CD4-positive, alpha-beta T cell (primary cell): ENCODE data around the gene KCNH1. TPM values are rescaled to one million over a fixed set of nuclear protein-coding genes. Genes with fewer than 3 reads are reported as not detected.
"Not testable (repeated sequence)": the region's sequence is repeated elsewhere in the genome, so short reads cannot be mapped to it uniquely, and the experiment has no call there.

Experiments
- ATAC-seq: fragments of 200-7000 bp; cut with Tn5 transposase; one replicate; pipeline ENCODE4 v1.10.0; 2022; ENCODE audit warnings: mild to moderate bottlenecking; ENCODE audit not compliant: poor library complexity
- CTCF ChIA-PET: fragments of 350-600 bp; sonication (Branson Sonifier 250); formaldehyde crosslinking; loops from one replicate; lab custom pipeline; 2021; ENCODE audit warnings: antibody characterized with exemption, inconsistent platforms; lab: Charles Lee
- POLR2A ChIA-PET: fragments of 350-600 bp; sonication (Branson Sonifier 250); formaldehyde crosslinking; loops from one replicate; lab custom pipeline; 2021; ENCODE audit warnings: antibody characterized with exemption, inconsistent platforms; lab: Charles Lee
- DNase-seq, 14 experiments: peaks; one replicate each; pipeline ENCODE4 v3.0.0-alpha.2; 2013 to 2020; ENCODE audit warnings: mixed read lengths in 2 of 14
- H3K27ac ChIP-seq, 2 donors: one replicate each; pipeline versions ENCODE4 v1.5.1 to v1.7.0; 2013; ENCODE audit warnings: low read length in 2 of 2, low read depth in 1 of 2, mild to moderate bottlenecking in 1 of 2
- H3K27me3 ChIP-seq, 2 experiments: 1 replicate in 1 of 2; 2 replicates in 1 of 2; pipeline versions ENCODE4 v1.6.1 to v1.7.0; 2013; ENCODE audit warnings: low read length in 2 of 2, control low read depth in 1 of 2, mild to moderate bottlenecking in 1 of 2, moderate library complexity in 1 of 2; ENCODE audit not compliant: insufficient read depth in 2 of 2, control insufficient read depth in 1 of 2
- H3K36me3 ChIP-seq: one replicate; pipeline ENCODE4 v1.6.1; 2013; ENCODE audit warnings: low read length, control low read depth; ENCODE audit not compliant: insufficient read depth
- H3K4me1 ChIP-seq: one replicate; pipeline ENCODE4 v1.6.1; 2013; ENCODE audit warnings: low read length, control low read depth; ENCODE audit not compliant: insufficient read depth
- H3K4me3 ChIP-seq: one replicate; pipeline ENCODE4 v1.5.1; 2013; ENCODE audit warnings: mild to moderate bottlenecking, low read length, moderate library complexity
- H3K9me3 ChIP-seq, 2 experiments: 1 replicate in 1 of 2; 2 replicates in 1 of 2; pipeline versions ENCODE4 v1.6.1 to v1.7.0; 2013; ENCODE audit warnings: low read length in 2 of 2, mild to moderate bottlenecking in 2 of 2, control low read depth in 1 of 2, moderate library complexity in 1 of 2; ENCODE audit not compliant: control insufficient read depth in 1 of 2, insufficient read depth in 1 of 2
- H3K27ac Mint-ChIP-seq: one replicate; pipeline ENCODE4 v1.8.0; 2020; ENCODE audit warnings: mixed read lengths
- H3K27me3 Mint-ChIP-seq: one replicate; pipeline ENCODE4 v1.8.0; 2021; ENCODE audit warnings: mixed read lengths
- H3K36me3 Mint-ChIP-seq: one replicate; pipeline ENCODE4 v1.8.0; 2021; ENCODE audit warnings: low read depth, mixed read lengths
- H3K4me1 Mint-ChIP-seq: one replicate; pipeline ENCODE4 v1.8.0; 2021; ENCODE audit warnings: low read depth, mixed read lengths
- H3K4me3 Mint-ChIP-seq: one replicate; pipeline ENCODE4 v1.8.0; 2020; ENCODE audit warnings: mild to moderate bottlenecking, mixed read lengths
- H3K9me3 Mint-ChIP-seq: one replicate; pipeline ENCODE4 v1.8.0; 2020; ENCODE audit warnings: mixed read lengths
- intact Hi-C, 2 experiments: fragments of 100-400 bp; cut with DNase I in 1 of 2; cut with micrococcal nuclease in 1 of 2; formaldehyde crosslinking; loops; one replicate each; pipeline versions ENCODE4 v1.15.1 to v1.9.0; 2023 to 2025; cut with DNase I, micrococcal nuclease
- total RNA-seq, 174 experiments: library from RNA in 2 of 174; stranded (reverse) in 2 of 174; gene quantifications; one replicate each; pipeline ENCODE4 v1.2.3 and lab custom pipeline; 2021 to 2026
- TF ChIP-seq, protein P1 (sequence below): fragments of 200-600 bp; IDR thresholded peaks from one replicate; pipeline ENCODE4 v1.8.0; 2022; ENCODE audit warnings: antibody characterized with exemption, mild to moderate bottlenecking

The KCNH1 gene
- total RNA-seq, 2 experiments from 2014 or later: not detected

- no peaks in the 10 kb centered on the region for H3K36me3 Mint-ChIP-seq
- TF ChIP-seq, protein P1, sequence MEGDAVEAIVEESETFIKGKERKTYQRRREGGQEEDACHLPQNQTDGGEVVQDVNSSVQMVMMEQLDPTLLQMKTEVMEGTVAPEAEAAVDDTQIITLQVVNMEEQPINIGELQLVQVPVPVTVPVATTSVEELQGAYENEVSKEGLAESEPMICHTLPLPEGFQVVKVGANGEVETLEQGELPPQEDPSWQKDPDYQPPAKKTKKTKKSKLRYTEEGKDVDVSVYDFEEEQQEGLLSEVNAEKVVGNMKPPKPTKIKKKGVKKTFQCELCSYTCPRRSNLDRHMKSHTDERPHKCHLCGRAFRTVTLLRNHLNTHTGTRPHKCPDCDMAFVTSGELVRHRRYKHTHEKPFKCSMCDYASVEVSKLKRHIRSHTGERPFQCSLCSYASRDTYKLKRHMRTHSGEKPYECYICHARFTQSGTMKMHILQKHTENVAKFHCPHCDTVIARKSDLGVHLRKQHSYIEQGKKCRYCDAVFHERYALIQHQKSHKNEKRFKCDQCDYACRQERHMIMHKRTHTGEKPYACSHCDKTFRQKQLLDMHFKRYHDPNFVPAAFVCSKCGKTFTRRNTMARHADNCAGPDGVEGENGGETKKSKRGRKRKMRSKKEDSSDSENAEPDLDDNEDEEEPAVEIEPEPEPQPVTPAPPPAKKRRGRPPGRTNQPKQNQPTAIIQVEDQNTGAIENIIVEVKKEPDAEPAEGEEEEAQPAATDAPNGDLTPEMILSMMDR: no peak
- intact Hi-C loops: no loop called here
- Histone ChIP-seq H3K9me3 (no peaks in the 10 kb centered on the region), H3K4me1 (no peaks in the 10 kb centered on the region), H3K4me3 (no peak overlapping the region), H3K36me3 (no peaks in the 10 kb centered on the region), H3K27ac (no peak overlapping the region), H3K27me3 (peaks cover 0 to 13% of the 10 kb centered on the region in 2 experiments)
- no peak for ATAC-seq
- CTCF ChIA-PET: interaction anchor here (0.6 to 1.2 kb wide), 2 partner anchors 9 to 1671 kb away, joined by 3 to 4 read pairs; no protein-coding TSS in a partner anchor
- no peak for DNase-seq
- POLR2A ChIA-PET: interaction anchor here (0.7 kb wide), 1 partner anchor 678 kb away, joined by 3 read pairs; no protein-coding TSS in a partner anchor
- no peak overlapping the region for H3K4me3 Mint-ChIP-seq
- no peaks in the 10 kb centered on the region for H3K4me1 Mint-ChIP-seq
- no peak overlapping the region for H3K27ac Mint-ChIP-seq
- H3K9me3 Mint-ChIP-seq: no peaks in the 10 kb centered on the region
- H3K27me3 Mint-ChIP-seq: peaks cover 45% of the 10 kb centered on the region
Observed at GRCh38 chr1:211017075-211017718, 116.8 kb downstream of the KCNH1 start.

GRCh38 chr1:211014275-211014674 lies 119.7 kb downstream of the KCNH1 start:
- Histone ChIP-seq H3K27me3 (peaks cover 4 to 13% of the 10 kb centered on the region in 2 experiments), H3K27ac (no peak overlapping the region), H3K9me3 (no peaks in the 10 kb centered on the region), H3K4me1 (no peaks in the 10 kb centered on the region), H3K36me3 (no peaks in the 10 kb centered on the region), H3K4me3 (no peak overlapping the region)
- no peaks in the 10 kb centered on the region for H3K4me1 Mint-ChIP-seq
- H3K4me3 Mint-ChIP-seq: no peak overlapping the region
- H3K9me3 Mint-ChIP-seq: no peaks in the 10 kb centered on the region
- peaks cover 64% of the 10 kb centered on the region for H3K27me3 Mint-ChIP-seq
- ATAC-seq (no peak), DNase-seq (no peak)
- CTCF ChIA-PET: no interaction called here
- POLR2A ChIA-PET: no interaction called here
- TF ChIP-seq, protein P1: no peak
- H3K27ac Mint-ChIP-seq: no peak overlapping the region
- intact Hi-C loops: no loop called here
- H3K36me3 Mint-ChIP-seq: no peaks in the 10 kb centered on the region

DNA sequence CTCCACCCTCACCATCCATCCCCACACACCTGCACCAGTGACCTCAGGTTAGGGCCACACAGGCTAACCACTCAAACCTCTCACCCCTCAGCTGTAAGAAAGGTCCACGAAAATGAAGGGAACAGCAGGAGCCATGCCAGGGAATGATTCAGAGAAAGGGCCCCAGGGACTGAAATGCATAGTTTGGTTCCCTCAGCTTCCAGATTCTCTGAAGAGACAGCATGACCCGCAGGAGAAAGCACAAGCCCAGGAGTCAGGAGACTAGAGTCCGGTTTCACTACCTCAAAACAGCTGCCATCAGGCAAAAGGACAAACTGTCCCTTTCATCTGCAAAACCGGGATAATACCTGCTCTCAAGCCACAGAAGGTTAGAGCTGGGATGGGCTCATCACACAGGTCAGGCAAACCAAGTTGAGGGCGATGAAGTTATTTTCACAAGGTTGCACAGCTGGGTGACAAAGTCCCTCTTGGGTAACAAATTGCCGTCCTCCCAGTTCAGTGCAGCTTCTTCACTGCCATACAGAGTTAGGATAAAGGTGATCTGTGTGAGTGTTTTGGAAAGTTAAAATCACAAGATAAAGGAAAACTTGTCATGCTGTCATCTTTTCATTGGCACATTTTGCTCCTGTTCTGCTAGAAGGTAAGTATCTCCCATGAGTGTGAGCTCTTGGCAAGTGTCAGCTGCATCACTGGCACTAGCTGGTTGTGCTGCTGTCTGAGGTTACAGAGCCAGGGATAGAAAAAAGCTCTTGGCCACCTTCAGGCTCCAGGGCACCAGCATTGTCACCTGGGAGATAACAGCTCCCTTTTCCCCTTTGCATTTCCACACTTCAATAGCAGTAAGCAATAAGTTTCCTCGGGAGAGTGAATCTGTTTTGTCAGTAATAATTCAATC lies 120.4 kb downstream of the KCNH1 start:
- POLR2A ChIA-PET: no interaction called here
- Histone ChIP-seq H3K27ac (no peak overlapping the region), H3K4me3 (no peak overlapping the region), H3K4me1 (no peaks in the 10 kb centered on the region), H3K27me3 (peaks cover 4 to 13% of the 10 kb centered on the region in 2 experiments), H3K9me3 (no peaks in the 10 kb centered on the region), H3K36me3 (no peaks in the 10 kb centered on the region)
- Mint-ChIP-seq H3K27me3 (peaks cover 71% of the 10 kb centered on the region), H3K4me1 (no peaks in the 10 kb centered on the region), H3K9me3 (no peaks in the 10 kb centered on the region), H3K27ac (no peak overlapping the region), H3K36me3 (no peaks in the 10 kb centered on the region), H3K4me3 (no peak overlapping the region)
- TF ChIP-seq, protein P1: no peak
- intact Hi-C loops: no loop called here
- ATAC-seq: no peak
- CTCF ChIA-PET: interaction anchor here (0.6 kb wide), 1 partner anchor 15 kb away, joined by 3 read pairs; no protein-coding TSS in a partner anchor
- DNase-seq: no peak

DNA sequence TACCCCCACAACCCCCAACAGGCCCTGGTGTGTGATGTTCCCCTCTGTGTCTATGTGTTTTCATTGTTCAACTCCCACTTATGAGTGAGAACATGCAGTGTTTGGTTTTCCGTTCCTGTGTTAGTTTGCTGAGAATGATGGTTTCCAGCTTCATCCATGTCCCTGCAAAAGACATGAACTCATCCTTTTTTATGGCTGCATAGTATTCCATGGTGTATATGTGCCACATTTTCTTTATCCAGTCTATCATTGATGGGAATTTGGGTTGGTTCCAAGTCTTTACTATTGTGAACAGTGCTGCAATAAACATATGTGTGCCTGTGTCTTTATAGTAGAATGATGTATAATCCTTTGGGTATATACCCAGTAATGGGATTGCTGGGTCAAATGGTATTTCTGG lies 122.8 kb downstream of the KCNH1 start:
- H3K9me3 Mint-ChIP-seq, H3K4me3 ChIP-seq, H3K27me3 ChIP-seq, intact Hi-C loops, DNase-seq, H3K4me1 Mint-ChIP-seq, H3K4me1 ChIP-seq, H3K27ac Mint-ChIP-seq, H3K4me3 Mint-ChIP-seq, H3K36me3 Mint-ChIP-seq, POLR2A ChIA-PET, H3K9me3 ChIP-seq, H3K27ac ChIP-seq, H3K36me3 ChIP-seq, ATAC-seq, CTCF ChIA-PET: not testable (repeated sequence)
- H3K27me3 Mint-ChIP-seq: peaks cover 59% of the 10 kb centered on the region
